ENCODE measurements around the gene OCEL1.

GRCh38 chr19:17192751-17193150 lies 33.3 kb upstream of the OCEL1 start:
- TF ChIP-seq ZNF274 (IDR thresholded peaks at IDR 0.05; ENCODE audit: low read depth, low read length) (no peak), SUZ12 (IDR thresholded peaks at IDR 0.05; ENCODE audit: extremely low read depth, insufficient read depth, insufficient read length) (no peak), YY1 (IDR thresholded peaks at IDR 0.05; ENCODE audit: insufficient read depth, insufficient read length) (no peak)
